Endometrial microvascular endothelial cells (primary cell): Measurements from ENCODE around the gene GABARAPL1. TPM values are rescaled to one million over a fixed set of nuclear protein-coding genes. Genes with fewer than 3 reads are reported as not detected.
"Not testable (repeated sequence)": the region's sequence is repeated elsewhere in the genome, so short reads cannot be mapped to it uniquely, and the experiment has no call there.

Experiments used
- in situ Hi-C: cut with HindIII; loops from 2 replicates; pipeline ENCODE4 v1.10.0; 2017; ENCODE audit warnings: low sequenced_read_pairs, low pct_unique_long_range_greater_than_20kb; ENCODE audit errors: inconsistent ontology term
- total RNA-seq: library from RNA; depleted of rRNA; stranded (reverse); fragments of >200 nt; gene quantifications from one replicate; pipeline ENCODE4 v1.2.3, GENCODE V29; 2015; ENCODE audit errors: inconsistent ontology term

GABARAPL1 gene
- 30.0 TPM for total RNA-seq

GRCh38 chr12:10212739-10213131 is at the start of gene GABARAPL1:
TSS of gene GABARAPL1 (plus strand) at chr12:10212877. CDS start at chr12:10213130, 253 bp downstream.
- in situ Hi-C loops = no loop called here

- in situ Hi-C loops = loop anchor here (25.0 kb wide), 1 partner anchor 426 kb away; the partner anchor contains the start of gene CLECL1
Observed at GRCh38 chr12:10163084-10163483, 49.6 kb upstream of the GABARAPL1 start.

GRCh38 chr12:10165421-10165820 is 47.3 kb upstream of the GABARAPL1 start:
- in situ Hi-C loops = loop anchor here (25.0 kb wide), 1 partner anchor 428 kb away; the partner anchor contains the start of gene CLECL1

GRCh38 chr12:10167599-10167998 is 45.1 kb upstream of the GABARAPL1 start:
- in situ Hi-C loops = loop anchor here (25.0 kb wide), 1 partner anchor 430 kb away; the partner anchor contains the start of gene CLECL1

GRCh38 chr12:10169104-10169503 is 43.6 kb upstream of the GABARAPL1 start:
- in situ Hi-C loops = loop anchor here (25.0 kb wide), 1 partner anchor 432 kb away; the partner anchor contains the start of gene CLECL1

GRCh38 chr12:10170216-10170615 is 42.5 kb upstream of the GABARAPL1 start:
- in situ Hi-C loops = loop anchor here (25.0 kb wide), 1 partner anchor 433 kb away; the partner anchor contains the start of gene CLECL1

GRCh38 chr12:10171973-10172728 is 40.5 kb upstream of the GABARAPL1 start, which contains the start of gene OLR1:
TSS of gene OLR1 (minus strand) at chr12:10172132. CDS start at chr12:10172077, 55 bp downstream.
- in situ Hi-C loops = loop anchor here (25.0 kb wide), 1 partner anchor 435 kb away; the partner anchor contains the start of gene CLECL1

- in situ Hi-C loops = loop anchor here (25.0 kb wide), 1 partner anchor 438 kb away; the partner anchor contains the start of gene CLECL1
Observed at GRCh38 chr12:10174986-10175614, 37.6 kb upstream of the GABARAPL1 start.

- in situ Hi-C loops = no loop called here
Observed at GRCh38 chr12:10175846-10176636, 36.6 kb upstream of the GABARAPL1 start.

- in situ Hi-C loops = no loop called here
Observed at GRCh38 chr12:10178821-10179220, 33.9 kb upstream of the GABARAPL1 start, which contains the start of gene TMEM52B. TSS of gene TMEM52B (plus strand) at chr12:10179032. CDS start at chr12:10179575, 543 bp downstream.

- in situ Hi-C loops = no loop called here
Observed at GRCh38 chr12:10179776-10180181, 32.9 kb upstream of the GABARAPL1 start.

- in situ Hi-C loops = no loop called here
Observed at GRCh38 chr12:10182354-10183049, 30.2 kb upstream of the GABARAPL1 start.

GRCh38 chr12:10184261-10184843 is 28.3 kb upstream of the GABARAPL1 start:
- in situ Hi-C loops = no loop called here

GRCh38 chr12:10186299-10186698 is 26.4 kb upstream of the GABARAPL1 start:
- in situ Hi-C loops = no loop called here

GRCh38 chr12:10186958-10187357 is 25.7 kb upstream of the GABARAPL1 start:
- in situ Hi-C loops = not testable (repeated sequence)

- in situ Hi-C loops = no loop called here
Observed at GRCh38 chr12:10189653-10190052, 23.0 kb upstream of the GABARAPL1 start.

- in situ Hi-C loops = no loop called here
Observed at GRCh38 chr12:10190558-10191388, 21.9 kb upstream of the GABARAPL1 start.
